CD4-positive, alpha-beta T cell treated with Interleukin-6 for 4 hours (primary cell): ENCODE results near the gene ASH1L.
"Not testable (repeated sequence)": the region's sequence is repeated elsewhere in the genome, so short reads cannot be mapped to it uniquely, and the experiment has no call there.

Source experiments
- DNase-seq: peaks from one replicate; pipeline ENCODE4 v3.0.0-alpha.2; 2020; ENCODE audit warnings: mixed read lengths

The ASH1L gene

GRCh38 chr1:155433128-155433830 is 129.3 kb downstream of the ASH1L start:
- DNase-seq, result not testable (repeated sequence)

- DNase-seq, result no peak
These were observed 138.5 kb downstream of the ASH1L start for GRCh38 chr1:155424091-155424490.

- DNase-seq, result no peak
These were observed 141.8 kb downstream of the ASH1L start for GRCh38 chr1:155420788-155421187.

- DNase-seq, result not testable (repeated sequence)
These were observed 150.8 kb downstream of the ASH1L start for GRCh38 chr1:155411840-155412239.

- DNase-seq, result no peak
These were observed 151.7 kb downstream of the ASH1L start for GRCh38 chr1:155410931-155411330.

DNA sequence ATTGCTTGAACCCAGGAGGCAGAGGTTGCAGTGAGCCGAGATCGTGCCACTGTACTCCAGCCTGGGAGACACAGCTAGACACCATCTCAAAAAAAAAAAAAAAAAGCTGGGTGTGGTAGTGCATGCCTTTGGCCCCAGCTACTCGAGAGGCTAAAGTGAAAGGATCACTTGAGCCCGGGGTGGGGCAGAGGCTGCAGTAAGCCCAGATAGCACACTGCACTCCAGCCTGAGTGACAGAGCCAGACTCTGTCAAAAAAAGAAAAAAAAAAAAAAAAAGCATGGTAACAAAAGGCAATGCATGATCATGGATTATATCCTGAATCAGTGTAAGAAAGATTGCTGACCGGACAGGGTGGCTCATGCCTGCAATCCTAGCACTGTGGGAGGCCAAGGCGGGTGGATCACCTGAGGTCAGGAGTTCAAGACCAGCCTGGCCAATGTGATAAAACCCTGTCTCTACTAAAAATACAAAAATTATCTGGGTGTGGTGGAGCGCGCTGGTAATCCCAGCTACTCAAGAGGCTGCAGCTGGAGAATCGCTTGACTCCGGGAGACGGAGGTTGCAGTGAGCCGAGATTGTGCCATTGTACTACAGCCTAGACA is 165.6 kb downstream of the ASH1L start:
- DNase-seq, result no peak

GRCh38 chr1:155392898-155393411 is 169.6 kb downstream of the ASH1L start:
- no peak for DNase-seq

DNA sequence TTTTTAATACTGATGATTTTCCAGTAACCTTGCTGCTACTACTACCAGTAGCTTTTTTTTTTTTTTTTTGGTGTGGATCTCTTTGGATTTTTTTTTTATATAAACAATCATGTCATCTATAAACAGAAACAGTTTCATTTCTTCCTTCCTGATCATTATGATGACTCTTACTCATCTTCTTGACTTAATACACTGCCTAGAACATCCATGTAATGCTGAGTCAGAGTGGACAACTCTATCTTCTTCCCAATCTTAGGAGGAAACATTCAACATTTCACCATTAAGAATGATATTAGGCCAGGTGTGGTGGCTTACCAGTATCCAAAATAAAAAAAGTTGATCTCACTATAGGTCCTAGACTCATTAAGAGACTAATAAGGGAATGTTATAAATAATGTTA is 172.8 kb downstream of the ASH1L start:
- DNase-seq, result no peak

DNA sequence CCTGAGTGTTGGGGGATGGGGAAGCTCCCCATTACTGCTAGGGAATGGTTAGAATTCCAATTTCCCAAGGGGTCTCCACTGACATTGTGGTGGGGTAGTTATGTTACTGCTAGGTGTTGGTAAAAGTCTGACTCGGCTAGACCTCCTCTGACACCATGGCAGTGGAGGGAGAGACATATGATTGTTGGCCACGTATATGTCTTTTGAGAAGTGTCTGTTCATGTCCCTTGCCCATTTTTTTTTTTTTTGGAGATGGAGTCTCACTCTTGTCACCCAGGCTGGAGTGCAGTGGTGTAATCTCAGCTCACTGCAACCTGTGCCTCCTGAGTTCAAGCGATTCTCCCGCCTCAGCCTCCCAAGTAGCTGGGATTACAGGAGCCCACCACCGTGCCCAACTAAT is 176.8 kb downstream of the ASH1L start:
- not testable (repeated sequence) for DNase-seq

- no peak for DNase-seq
These were observed 179.2 kb downstream of the ASH1L start for GRCh38 chr1:155383406-155383805.

DNA sequence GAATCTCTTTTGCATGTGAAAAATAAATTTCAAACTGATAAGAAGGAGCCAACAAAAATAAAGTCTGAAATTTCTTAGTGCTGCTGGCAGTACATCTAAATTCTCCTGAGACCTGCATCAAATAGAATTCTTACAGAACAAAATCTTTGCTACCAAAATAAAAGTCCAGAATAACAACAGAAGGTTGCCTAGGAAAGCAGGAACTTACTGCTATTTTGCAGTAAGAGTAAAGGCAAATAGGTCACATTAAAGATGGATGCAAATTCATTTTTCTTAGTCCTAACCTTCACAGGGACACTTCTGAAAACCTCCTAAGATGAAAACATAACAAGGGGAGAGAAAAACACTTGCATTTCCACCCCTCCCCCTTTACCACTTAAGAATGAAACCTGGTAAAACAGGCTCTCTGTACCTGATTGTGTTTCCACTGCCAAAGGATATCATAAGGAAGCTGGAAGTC is 182.9 kb downstream of the ASH1L start:
- no peak for DNase-seq

- DNase-seq, result no peak
These were observed 183.4 kb downstream of the ASH1L start for GRCh38 chr1:155379180-155379579.

- DNase-seq, result no peak
These were observed 202.6 kb downstream of the ASH1L start for GRCh38 chr1:155360051-155360450.

DNA sequence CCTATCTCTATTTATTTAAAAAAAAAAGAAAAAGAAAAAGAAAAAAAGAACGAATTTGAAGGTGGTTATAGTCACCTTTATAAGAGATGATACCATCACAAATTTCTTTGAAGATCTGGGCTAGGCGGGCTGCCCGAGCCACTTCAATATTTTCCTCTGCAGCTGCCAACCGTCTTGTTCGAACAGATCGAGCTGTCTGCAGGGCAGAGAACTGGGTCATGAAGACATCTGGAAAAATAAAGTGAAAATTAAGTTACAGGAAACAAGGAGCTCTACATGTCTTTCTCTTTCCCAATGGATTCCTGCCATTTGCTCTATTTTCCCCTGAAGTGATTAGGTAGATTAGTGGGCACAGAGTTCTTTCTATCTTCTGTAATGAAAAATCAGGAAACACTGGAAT is 210.0 kb downstream of the ASH1L start:
- DNase-seq, result no peak

- DNase-seq, result no peak
These were observed 219.8 kb downstream of the ASH1L start for GRCh38 chr1:155342842-155343241.

DNA sequence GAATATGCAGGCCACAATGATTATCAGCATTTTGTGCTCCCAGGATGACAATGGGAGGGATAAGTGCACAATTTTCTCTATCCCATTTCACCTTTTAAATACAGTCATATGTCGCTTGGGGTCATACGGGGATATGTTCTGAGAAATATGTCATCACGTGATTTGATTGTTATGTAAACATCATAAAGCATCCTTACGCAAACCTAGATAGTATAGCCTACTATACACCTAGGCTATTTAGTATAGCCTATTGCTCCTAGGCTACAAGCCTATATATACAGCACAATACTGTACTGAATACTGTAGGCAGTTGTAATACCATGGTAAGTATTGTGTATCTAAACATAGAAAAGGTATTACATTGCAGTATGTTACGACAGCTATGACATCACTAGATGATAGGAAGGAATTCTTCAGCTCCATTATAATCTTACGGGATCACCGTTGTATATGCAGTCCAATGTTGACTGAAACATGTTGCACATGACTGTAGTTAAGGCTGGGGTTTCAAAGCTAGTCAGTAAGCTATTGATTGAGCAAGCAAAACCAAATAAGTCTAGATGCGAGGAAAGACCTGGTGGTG is 223.0 kb downstream of the ASH1L start:
- no peak for DNase-seq

- no peak for DNase-seq
These were observed 227.6 kb downstream of the ASH1L start for GRCh38 chr1:155334962-155335361.

GRCh38 chr1:155329980-155330598 is 232.5 kb downstream of the ASH1L start:
- DNase-seq, result no peak

- not testable (repeated sequence) for DNase-seq
These were observed 233.7 kb downstream of the ASH1L start for GRCh38 chr1:155328856-155329255.

GRCh38 chr1:155327981-155328380 is 234.6 kb downstream of the ASH1L start:
- no peak for DNase-seq

DNA sequence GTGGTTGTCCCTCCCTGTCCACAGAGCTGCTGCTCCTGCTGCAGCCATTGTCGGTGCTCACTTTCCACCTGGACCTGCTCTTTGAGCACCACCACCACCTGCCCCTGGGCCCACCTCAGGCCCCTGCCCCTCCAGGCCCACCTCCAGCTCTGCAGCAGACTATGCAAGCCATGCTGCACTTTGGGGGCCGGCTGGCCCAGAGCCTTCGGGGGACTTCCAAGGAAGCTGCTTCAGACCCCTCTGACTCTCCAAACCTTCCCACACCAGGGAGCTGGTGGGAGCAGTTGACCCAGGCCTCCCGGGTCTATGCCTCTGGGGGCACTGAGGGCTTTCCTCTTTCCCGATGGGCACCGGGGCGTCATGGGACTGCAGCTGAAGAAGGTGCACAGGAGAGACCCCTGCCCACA is 236.0 kb downstream of the ASH1L start:
- no peak for DNase-seq

- no peak for DNase-seq
These were observed 236.5 kb downstream of the ASH1L start for GRCh38 chr1:155326020-155326526.

GRCh38 chr1:155325603-155325893 is 237.1 kb downstream of the ASH1L start:
- DNase-seq, result no peak
